IPS DF 6.9 (cell line): Measurements from ENCODE around the gene ASTN2.

ENCODE experiments used
- DNase-seq: peaks from one replicate; pipeline ENCODE4 v3.0.0-alpha.2; 2013; ENCODE audit warnings: low read depth, low spot score
- H3K27ac ChIP-seq: one replicate; pipeline ENCODE4 v1.5.1; 2013; ENCODE audit warnings: low read length, control low read depth
- H3K27me3 ChIP-seq: 2 replicates; pipeline ENCODE4 v1.6.1; 2013; ENCODE audit warnings: mild to moderate bottlenecking, low read length; ENCODE audit not compliant: control insufficient read depth, insufficient read depth
- H3K36me3 ChIP-seq: 2 replicates; pipeline ENCODE4 v1.6.1; 2013; ENCODE audit warnings: low read length; ENCODE audit not compliant: control insufficient read depth, insufficient read depth
- H3K4me1 ChIP-seq: 2 replicates; pipeline ENCODE4 v1.6.1; 2013; ENCODE audit warnings: low read length; ENCODE audit not compliant: control insufficient read depth, insufficient read depth
- H3K4me3 ChIP-seq: 2 replicates; pipeline ENCODE4 v1.5.1; 2013; ENCODE audit warnings: mild to moderate bottlenecking, low read length
- H3K9me3 ChIP-seq: 2 replicates; pipeline ENCODE4 v1.6.1; 2013; ENCODE audit warnings: low read length, inconsistent platforms; ENCODE audit not compliant: control insufficient read depth, insufficient read depth
- WGBS: extraction: QIAGEN DNeasy Blood & Tissue Kit; methylation state at CpG from one replicate; pipeline ENCODE4 v1.1.7; 2013; ENCODE audit warnings: mixed read lengths, missing lambda C conversion rate; ENCODE audit not compliant: insufficient read length, insufficient coverage; 5-methylcytosine and 5-hydroxymethylcytosine counted together

Gene ASTN2

DNA sequence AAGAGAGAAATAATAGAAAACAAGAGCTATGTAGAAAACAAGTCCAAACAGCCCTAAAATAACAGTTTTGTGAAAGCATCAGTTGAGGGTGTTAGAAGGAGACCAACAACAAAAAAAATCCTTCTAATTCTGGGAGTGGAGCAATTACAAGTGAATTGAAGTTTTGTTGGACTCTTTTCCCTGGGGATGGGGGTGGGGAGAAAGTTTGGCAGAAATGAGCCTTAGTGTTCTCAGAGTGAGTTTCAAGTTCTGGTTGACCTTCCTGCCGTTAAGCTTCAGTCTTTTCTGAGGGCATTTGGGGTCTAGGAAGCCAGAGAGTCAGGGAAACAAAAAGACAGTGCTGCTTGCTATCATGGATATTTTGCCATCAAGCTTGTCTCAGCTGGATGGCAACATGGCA lies 834.0 kb downstream of the ASTN2 start:
- H3K27ac ChIP-seq, result no peak overlapping the region
- DNase-seq, result no peak

DNA sequence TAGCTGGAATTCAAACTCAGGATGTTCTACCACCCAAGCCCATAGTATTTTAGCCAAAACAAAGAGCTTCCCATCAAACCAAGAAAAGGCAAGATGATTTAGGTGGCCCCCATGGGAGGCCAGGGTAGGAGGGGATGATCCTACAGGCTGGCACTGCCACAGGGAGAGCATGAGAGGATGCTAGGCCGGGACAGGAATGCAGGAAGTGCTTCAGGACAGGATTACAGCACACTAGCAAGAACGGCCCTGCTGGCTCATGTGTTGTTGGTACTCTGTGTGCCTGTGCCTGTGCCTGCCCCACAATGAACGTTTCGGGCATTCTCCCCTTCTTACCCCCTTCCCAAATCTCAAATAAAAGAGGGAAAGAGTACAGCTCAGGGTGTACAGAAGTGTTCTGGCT lies 838.5 kb downstream of the ASTN2 start:
- H3K36me3 ChIP-seq, result no peaks in the 10 kb centered on the region
- H3K4me3 ChIP-seq, result no peak overlapping the region
- no CpG with 5 or more reads among the region's 4 CpGs for WGBS
- no peaks in the 10 kb centered on the region for H3K4me1 ChIP-seq
- no peaks in the 10 kb centered on the region for H3K27me3 ChIP-seq
- H3K27ac ChIP-seq, result no peak overlapping the region
- DNase-seq, result no peak
- no peaks in the 10 kb centered on the region for H3K9me3 ChIP-seq

More for the DNA sequence above, 834.0 kb downstream of the ASTN2 start:
- H3K27me3 ChIP-seq, result no peaks in the 10 kb centered on the region
- no CpG with 5 or more reads among the region's 1 CpG for WGBS
- peaks cover 1% of the 10 kb centered on the region; the same call in 1 of the 2 replicates for H3K4me1 ChIP-seq
- no peaks in the 10 kb centered on the region for H3K9me3 ChIP-seq
- H3K4me3 ChIP-seq, result no peak overlapping the region
- H3K36me3 ChIP-seq, result no peaks in the 10 kb centered on the region

DNA sequence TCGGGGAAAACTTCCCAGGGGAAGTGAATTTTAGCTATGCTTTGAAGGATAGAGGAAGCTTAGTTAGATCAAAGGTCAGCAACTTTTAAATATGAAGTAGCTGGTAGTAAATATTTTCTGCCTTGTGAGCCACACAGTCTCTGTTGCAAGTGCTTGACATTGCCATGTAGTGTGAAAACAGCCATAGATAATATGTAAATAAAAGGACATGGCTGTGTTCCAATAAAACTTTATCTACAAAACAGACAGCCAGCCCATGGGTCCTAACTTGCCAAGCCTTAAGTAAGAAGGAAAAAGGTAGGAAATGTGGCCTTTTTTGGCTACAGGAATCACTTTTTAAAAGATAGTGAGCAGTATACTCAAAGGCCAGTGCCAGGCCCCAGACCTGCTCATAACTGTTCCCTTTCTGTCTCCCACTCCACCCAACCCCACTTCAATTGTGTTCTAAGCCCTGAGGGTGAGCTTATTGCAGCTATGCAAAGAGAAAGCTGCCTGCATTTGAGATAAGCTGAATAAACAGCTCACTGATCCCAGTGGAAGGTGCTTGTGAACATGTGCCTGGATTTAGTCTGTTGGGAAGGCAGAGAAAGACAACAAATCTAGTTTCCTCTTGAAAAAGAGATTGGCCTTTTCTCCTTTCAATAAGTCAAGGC lies 840.7 kb downstream of the ASTN2 start:
- H3K27me3 ChIP-seq, result no peaks in the 10 kb centered on the region
- no peaks in the 10 kb centered on the region for H3K36me3 ChIP-seq
- no peaks in the 10 kb centered on the region for H3K9me3 ChIP-seq
- no peak overlapping the region for H3K4me3 ChIP-seq
- H3K27ac ChIP-seq, result no peak overlapping the region
- no CpG with 5 or more reads among the region's 1 CpG for WGBS
- no peaks in the 10 kb centered on the region for H3K4me1 ChIP-seq
- DNase-seq, result no peak

DNA sequence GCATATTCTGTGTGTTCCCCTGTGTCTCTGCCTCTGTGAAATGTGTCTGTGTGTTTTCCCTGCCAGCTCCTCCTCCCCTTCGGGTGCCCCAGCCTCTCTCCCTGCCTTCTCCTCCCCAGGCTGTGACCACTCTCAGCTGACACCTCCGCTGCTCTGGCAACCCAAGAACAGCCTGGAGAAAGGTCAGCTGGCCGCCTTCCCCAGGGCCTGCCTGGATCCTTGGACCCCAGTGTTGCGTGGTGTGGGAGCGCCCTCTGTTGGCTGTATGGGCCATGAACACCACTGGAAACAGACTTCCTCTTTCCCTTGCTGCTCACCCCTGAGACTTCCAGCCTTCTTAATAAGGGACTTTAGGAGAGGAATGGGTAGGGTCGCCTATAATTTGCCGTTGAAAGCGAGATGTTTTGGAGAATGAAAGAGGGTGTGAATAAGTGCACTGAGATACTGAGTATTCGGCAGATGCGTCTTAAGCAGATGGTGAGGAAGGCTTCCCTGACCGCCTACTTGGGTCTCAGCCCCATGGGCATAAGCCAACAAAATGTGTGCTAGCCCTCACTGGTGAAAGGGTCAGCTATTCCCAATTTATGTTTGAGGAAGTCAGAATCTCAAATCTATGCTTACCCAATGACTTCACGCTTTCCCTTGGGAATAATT lies 842.6 kb downstream of the ASTN2 start:
- Histone ChIP-seq H3K4me1 (no peaks in the 10 kb centered on the region), H3K4me3 (no peak overlapping the region), H3K36me3 (no peaks in the 10 kb centered on the region), H3K27ac (no peak overlapping the region), H3K27me3 (no peaks in the 10 kb centered on the region), H3K9me3 (no peaks in the 10 kb centered on the region)
- DNase-seq, result peak; percentile 60
- no CpG with 5 or more reads among the region's 12 CpGs for WGBS

DNA sequence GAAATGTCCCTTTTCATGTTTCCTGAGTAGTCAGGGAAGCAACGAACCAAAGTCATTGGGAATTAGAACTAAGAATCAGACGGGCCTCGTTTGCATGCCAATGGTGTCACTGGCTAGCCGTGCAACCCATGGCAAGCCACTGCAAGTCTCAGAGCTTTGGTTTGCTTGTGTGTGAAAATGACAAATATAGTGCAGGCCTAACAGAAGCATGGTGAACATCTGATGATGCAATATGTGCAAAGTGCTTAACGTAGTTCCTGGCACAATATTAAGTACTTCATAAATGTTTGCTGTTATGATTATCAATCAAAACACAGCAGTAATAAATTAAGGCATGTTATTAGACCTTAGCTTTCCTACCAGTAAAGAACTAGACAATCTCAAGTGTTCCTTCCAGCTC lies 845.7 kb downstream of the ASTN2 start:
- Histone ChIP-seq H3K9me3 (no peaks in the 10 kb centered on the region), H3K4me1 (no peaks in the 10 kb centered on the region), H3K36me3 (no peaks in the 10 kb centered on the region), H3K4me3 (no peak overlapping the region), H3K27ac (no peak overlapping the region), H3K27me3 (no peaks in the 10 kb centered on the region)
- no peak for DNase-seq
- no CpG with 5 or more reads among the region's 5 CpGs for WGBS

DNA sequence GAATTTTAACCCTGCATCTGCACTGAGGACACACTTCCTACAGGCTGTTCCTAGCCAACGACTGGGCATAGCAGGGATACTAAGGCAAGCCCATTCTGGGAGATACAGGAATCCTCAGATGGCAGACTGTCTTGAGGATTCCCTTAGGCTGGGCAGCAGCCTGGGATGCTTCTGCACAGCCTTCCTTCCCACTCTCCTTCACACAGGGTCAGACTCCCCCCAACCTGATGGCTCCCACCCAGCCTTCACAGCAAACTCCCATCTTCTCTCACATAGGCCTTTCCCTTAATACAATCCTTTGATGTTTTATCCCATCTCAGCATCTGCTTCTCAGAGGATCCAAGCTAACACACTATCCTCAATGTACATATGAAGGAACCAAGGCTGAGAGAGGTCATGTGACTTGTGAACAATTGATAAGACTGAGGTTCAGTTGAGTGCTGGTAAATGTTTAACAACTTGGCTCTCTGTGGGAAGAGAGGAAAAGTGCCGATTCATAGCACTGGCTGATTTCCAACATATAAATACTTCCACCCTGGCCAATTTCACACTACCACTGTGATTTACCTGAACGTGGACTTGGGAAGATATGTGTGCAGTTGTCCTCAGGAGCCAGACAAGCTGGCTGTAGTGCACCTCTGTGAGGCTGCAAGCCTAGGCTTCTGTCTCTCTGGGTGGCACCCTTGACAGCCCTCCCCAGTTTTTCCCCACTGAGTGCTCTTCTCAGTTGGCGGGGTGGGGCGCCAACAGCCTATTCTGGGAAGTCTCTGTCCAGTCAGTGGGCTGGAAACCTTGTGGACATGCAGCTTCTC lies 848.0 kb downstream of the ASTN2 start:
- Histone ChIP-seq H3K4me3 (no peak overlapping the region), H3K27ac (no peak overlapping the region), H3K9me3 (no peaks in the 10 kb centered on the region), H3K36me3 (no peaks in the 10 kb centered on the region), H3K27me3 (no peaks in the 10 kb centered on the region), H3K4me1 (no peaks in the 10 kb centered on the region)
- DNase-seq, result no peak
- WGBS, result no CpG with 5 or more reads among the region's 5 CpGs

DNA sequence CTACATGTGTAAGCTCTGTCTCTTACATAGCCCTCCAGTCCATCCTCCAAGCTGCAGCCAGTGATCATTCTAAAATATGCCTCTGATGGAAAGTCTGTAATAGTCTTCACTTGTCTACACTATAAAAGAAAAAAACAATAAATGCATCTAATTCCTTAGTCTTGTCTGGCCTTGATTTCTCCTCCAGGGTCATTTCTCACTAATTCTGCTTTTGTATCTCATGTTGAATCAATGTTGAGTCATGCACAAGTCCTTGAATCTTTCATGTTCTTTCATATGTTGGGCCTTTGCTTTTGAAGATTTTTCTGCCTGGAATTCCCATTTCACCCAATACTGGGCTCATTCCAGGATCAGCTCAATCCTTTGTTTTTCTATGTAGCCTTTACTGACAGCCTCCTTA lies 848.9 kb downstream of the ASTN2 start:
- H3K4me1 ChIP-seq, result no peaks in the 10 kb centered on the region
- H3K27me3 ChIP-seq, result no peaks in the 10 kb centered on the region
- no peaks in the 10 kb centered on the region for H3K9me3 ChIP-seq
- no peaks in the 10 kb centered on the region for H3K36me3 ChIP-seq
- H3K27ac ChIP-seq, result no peak overlapping the region
- H3K4me3 ChIP-seq, result no peak overlapping the region
- no peak for DNase-seq

DNA sequence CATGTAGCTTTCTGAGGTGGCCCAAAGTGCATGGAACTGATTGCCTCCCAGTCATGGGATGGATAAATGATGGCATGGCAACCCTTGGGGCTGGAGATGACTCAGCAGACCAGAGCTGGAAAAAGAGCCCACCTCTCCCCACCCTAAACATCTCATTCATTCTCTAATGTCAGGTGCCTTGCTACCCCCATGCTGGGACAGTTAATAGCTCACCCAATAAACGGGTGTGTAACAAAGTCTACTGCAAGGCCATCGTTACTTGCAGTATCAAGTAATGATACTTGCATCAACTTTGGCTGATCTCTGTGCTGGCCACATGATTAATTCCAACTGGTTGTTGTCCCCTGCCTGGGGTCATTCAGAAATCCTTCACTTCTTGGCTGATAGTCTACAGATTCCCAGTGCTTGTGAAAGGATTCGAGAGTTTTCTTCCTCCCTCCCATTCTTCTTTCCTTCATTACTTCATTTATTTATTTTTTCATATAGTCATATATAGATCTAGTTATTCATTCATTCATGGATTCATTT lies 850.5 kb downstream of the ASTN2 start:
- Histone ChIP-seq H3K4me3 (no peak overlapping the region), H3K27me3 (no peaks in the 10 kb centered on the region), H3K9me3 (no peaks in the 10 kb centered on the region), H3K36me3 (no peaks in the 10 kb centered on the region), H3K4me1 (no peaks in the 10 kb centered on the region), H3K27ac (no peak overlapping the region)
- DNase-seq, result no peak
- no CpG with 5 or more reads among the region's 3 CpGs for WGBS

DNA sequence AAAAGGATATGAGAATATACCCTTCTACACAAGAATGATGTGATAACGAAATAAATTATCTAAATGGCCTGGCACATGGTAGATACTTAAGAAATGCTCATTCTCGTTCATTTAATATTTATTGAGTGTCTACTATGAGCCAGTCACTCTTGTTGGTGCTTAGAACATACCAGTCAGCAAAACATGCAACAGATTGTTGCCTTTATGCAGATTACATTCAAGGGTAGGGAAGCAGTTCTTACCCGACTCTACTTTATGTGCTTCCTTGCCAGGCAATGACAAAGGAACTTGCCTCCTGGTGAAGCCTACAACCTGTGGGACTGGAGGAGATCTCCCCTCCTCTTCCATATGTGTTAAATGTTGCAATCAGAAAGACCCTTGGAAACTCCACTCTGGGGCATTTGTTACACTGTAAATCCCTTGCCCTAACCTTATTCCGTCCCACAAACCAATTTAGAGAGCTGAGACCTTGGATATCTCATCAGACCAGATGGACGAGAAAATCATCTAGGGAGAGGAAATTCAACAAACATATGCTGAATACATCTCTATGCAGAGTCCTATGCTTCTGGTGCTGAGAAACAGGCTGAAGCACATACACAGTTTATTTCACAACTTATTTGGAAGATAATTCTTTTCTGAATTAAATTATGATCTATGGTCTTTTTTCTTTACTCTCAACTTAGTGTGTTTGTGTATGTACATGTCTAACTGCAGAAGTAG lies 855.9 kb downstream of the ASTN2 start:
- H3K36me3 ChIP-seq, result no peaks in the 10 kb centered on the region
- no peaks in the 10 kb centered on the region for H3K4me1 ChIP-seq
- WGBS, result no CpG with 5 or more reads among the region's 5 CpGs
- H3K4me3 ChIP-seq, result no peak overlapping the region
- no peaks in the 10 kb centered on the region for H3K27me3 ChIP-seq
- no peak overlapping the region for H3K27ac ChIP-seq
- no peak for DNase-seq
- no peaks in the 10 kb centered on the region for H3K9me3 ChIP-seq

DNA sequence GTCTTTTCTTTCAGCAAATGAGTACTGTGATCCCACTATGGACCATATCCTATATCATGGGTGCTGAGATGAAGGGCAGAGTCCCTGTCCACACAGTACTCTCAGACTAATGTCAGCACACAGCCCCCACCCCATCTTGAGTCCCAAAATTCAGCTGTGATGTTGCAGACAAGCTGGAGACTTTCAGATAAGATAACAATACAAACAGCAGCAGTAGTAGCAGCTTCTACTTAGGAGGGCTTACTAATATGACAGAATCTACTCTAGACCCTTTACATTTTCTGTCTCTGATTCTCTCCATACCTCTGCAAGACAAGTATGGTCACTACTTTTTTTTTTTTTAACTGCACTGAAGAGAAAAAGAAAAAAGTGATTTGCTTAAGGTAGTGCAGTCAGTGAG lies 856.8 kb downstream of the ASTN2 start:
- Histone ChIP-seq H3K36me3 (no peaks in the 10 kb centered on the region), H3K27ac (no peak overlapping the region), H3K9me3 (no peaks in the 10 kb centered on the region), H3K4me3 (no peak overlapping the region), H3K4me1 (no peaks in the 10 kb centered on the region), H3K27me3 (no peaks in the 10 kb centered on the region)
- no peak for DNase-seq
